HCT116 (cell line): ENCODE data around the gene ATP5F1E. TPM values are rescaled to one million over a fixed set of nuclear protein-coding genes. Genes with fewer than 3 reads are reported as not detected.
A peak's percentile ranks its signal among the peaks of the same experiment; 100 is the strongest.

Experiments
- ATAC-seq: fragments of 200-7000 bp; cut with Tn5 transposase; 2 replicates; pipeline ENCODE4 v1.9.1; 2020; ENCODE audit warnings: mild to moderate bottlenecking, moderate library complexity
- BruUV-seq: library from RNA; stranded (reverse); fragments of 400-500 nt; replicated peaks from 2 replicates; lab custom pipeline; 2021; lab: Mats Ljungman, UMichigan
- CTCF ChIA-PET: fragments of 300-600 bp; sonication (Branson Sonifier 250); formaldehyde crosslinking; loops from one replicate; lab custom pipeline; 2021; ENCODE audit warnings: antibody characterized with exemption; lab: Charles Lee
- POLR2A ChIA-PET: fragments of 300-600, 350-600 bp; sonication (Branson Sonifier 250); formaldehyde crosslinking; loops from one replicate; lab custom pipeline; 2021; ENCODE audit warnings: antibody characterized with exemption; lab: Charles Lee
- RAD21 ChIA-PET, 2 experiments: fragments of 300-600 bp; sonication (Branson Sonifier 250); formaldehyde crosslinking; loops; one replicate each; lab custom pipeline; 2023; ENCODE audit warnings: low total read pairs in 2 of 2; ENCODE audit not compliant: uncharacterized antibody in 2 of 2, unreplicated experiment in 2 of 2, low non-redundant PET in 1 of 2; lab: Charles Lee
- DNase-seq: peaks from one replicate; pipeline ENCODE4 v3.0.0-alpha.2; 2010; ENCODE audit warnings: low read depth, low spot score
- H2AFZ ChIP-seq: fragments of 200-600 bp; shearing (Covaris generic), sonication (generic); 2 replicates; pipeline ENCODE4 v1.6.1; 2017; ENCODE audit warnings: low read depth, mixed run types, mixed read lengths, antibody characterized with exemption, low read length; ENCODE audit not compliant: poor library complexity, severe bottlenecking
- H3K27ac ChIP-seq: 2 replicates; pipeline ENCODE4 v1.5.1; 2012; ENCODE audit warnings: low read depth, low read length
- H3K27me3 ChIP-seq: fragments of 200-600 bp; sonication (generic); 2 replicates; pipeline ENCODE4 v1.6.1; 2016; ENCODE audit warnings: mixed run types, low read length, mixed read lengths; ENCODE audit not compliant: insufficient read depth
- H3K36me3 ChIP-seq, 2 experiments: fragments of 200-500 bp in 1 of 2; fragments of 200-600 bp in 1 of 2; sonication (Bioruptor generic) in 1 of 2; sonication (generic) in 1 of 2; 2 replicates each; pipeline versions ENCODE4 v1.5.1 to v1.6.1; 2014 to 2016; ENCODE audit warnings: low read length in 2 of 2, inconsistent platforms in 1 of 2, mixed read lengths in 1 of 2, mixed run types in 1 of 2; ENCODE audit not compliant: insufficient read depth in 2 of 2, control insufficient read depth in 1 of 2
- H3K4me1 ChIP-seq, 2 experiments: fragments of 200-600 bp in 1 of 2; sonication (generic) in 1 of 2; 2 replicates each; pipeline versions ENCODE4 v1.5.1 to v1.6.1; 2012 to 2017; ENCODE audit warnings: low read length in 2 of 2, inconsistent platforms in 1 of 2, mild to moderate bottlenecking in 1 of 2, mixed read lengths in 1 of 2, mixed run types in 1 of 2, moderate library complexity in 1 of 2; ENCODE audit not compliant: insufficient read depth in 2 of 2, control insufficient read depth in 1 of 2
- H3K4me2 ChIP-seq: fragments of 200-600 bp; sonication (generic); 2 replicates; pipeline ENCODE4 v1.6.1; 2017; ENCODE audit warnings: mixed run types, low read length, mixed read lengths
- H3K4me3 ChIP-seq, 2 experiments: fragments of 200-600 bp in 1 of 2; sonication (generic) in 1 of 2; replicated peaks in 1 of 2; 2 replicates each; pipeline ENCODE4 v1.5.1; 2011 to 2016; ENCODE audit warnings: low read length in 2 of 2, control low read depth in 1 of 2, low read depth in 1 of 2, mild to moderate bottlenecking in 1 of 2, mixed read lengths in 1 of 2, mixed run types in 1 of 2
- H3K79me2 ChIP-seq: fragments of 200-600 bp; sonication (generic); 2 replicates; pipeline ENCODE4 v1.6.1; 2017; ENCODE audit warnings: mild to moderate bottlenecking, mixed run types, low read length, moderate library complexity, mixed read lengths; ENCODE audit not compliant: insufficient read depth
- H3K9ac ChIP-seq: fragments of 200-600 bp; sonication (generic); 2 replicates; pipeline ENCODE4 v1.6.1; 2016; ENCODE audit warnings: low read length, mixed read lengths
- H3K9me2 ChIP-seq: fragments of 200-600 bp; sonication (generic), shearing (Covaris generic); 2 replicates; pipeline ENCODE4 v1.6.1; 2017; ENCODE audit warnings: mixed run types, mild to moderate bottlenecking, moderate library complexity; ENCODE audit not compliant: insufficient read depth
- H3K9me3 ChIP-seq, 2 experiments: fragments of 200-500 bp in 1 of 2; fragments of 200-600 bp in 1 of 2; sonication (Bioruptor generic) in 1 of 2; sonication (generic) in 1 of 2; 2 replicates each; pipeline ENCODE4 v1.6.1; 2014 to 2017; ENCODE audit warnings: low read length in 2 of 2, mixed read lengths in 2 of 2, inconsistent platforms in 1 of 2, low read depth in 1 of 2, mild to moderate bottlenecking in 1 of 2, mixed run types in 1 of 2, moderate library complexity in 1 of 2; ENCODE audit not compliant: control insufficient read depth in 1 of 2, insufficient read depth in 1 of 2
- H4K20me1 ChIP-seq: fragments of 200-600 bp; sonication (generic), shearing (Covaris generic); 2 replicates; pipeline ENCODE4 v1.6.1; 2017; ENCODE audit warnings: mixed run types, mild to moderate bottlenecking, moderate library complexity; ENCODE audit not compliant: insufficient read depth
- JUND ChIP-seq: IDR thresholded peaks from 2 replicates; pipeline ENCODE4 v1.6.1; 2012
- POLR2A ChIP-seq: IDR thresholded peaks from 2 replicates; pipeline ENCODE4 v1.7.0; 2011; ENCODE audit warnings: borderline replicate concordance; ENCODE audit not compliant: insufficient read depth, insufficient read length; ENCODE audit errors: extremely low read depth
- POLR2AphosphoS5 ChIP-seq: IDR thresholded peaks from 2 replicates; pipeline ENCODE4 v1.6.1; 2011; ENCODE audit warnings: mild to moderate bottlenecking, low read depth, low read length, moderate library complexity
- RAD21 ChIP-seq: IDR thresholded peaks from 2 replicates; pipeline ENCODE4 v1.6.1; 2012; ENCODE audit warnings: low read depth, mild to moderate bottlenecking
- ZFX ChIP-seq: fragments of 450-650 bp; IDR thresholded peaks from 2 replicates; pipeline ENCODE4 v1.6.1; 2017
- intact Hi-C: fragments of 100-400 bp; cut with micrococcal nuclease; formaldehyde crosslinking; loops from 2 replicates; pipeline ENCODE4 v1.10.0; 2022
- total RNA-seq: library from RNA; stranded (reverse); gene quantifications from one replicate; pipeline ENCODE4 v1.2.1, GENCODE V29; 2021; ENCODE audit not compliant: unreplicated experiment
- TF ChIP-seq, protein P1 (sequence below): IDR thresholded peaks from 2 replicates; pipeline ENCODE4 v1.6.1; 2012; ENCODE audit warnings: low read depth

The ATP5F1E gene
- total RNA-seq, 1 experiment from 2014 or later, result 72.8 TPM

DNA sequence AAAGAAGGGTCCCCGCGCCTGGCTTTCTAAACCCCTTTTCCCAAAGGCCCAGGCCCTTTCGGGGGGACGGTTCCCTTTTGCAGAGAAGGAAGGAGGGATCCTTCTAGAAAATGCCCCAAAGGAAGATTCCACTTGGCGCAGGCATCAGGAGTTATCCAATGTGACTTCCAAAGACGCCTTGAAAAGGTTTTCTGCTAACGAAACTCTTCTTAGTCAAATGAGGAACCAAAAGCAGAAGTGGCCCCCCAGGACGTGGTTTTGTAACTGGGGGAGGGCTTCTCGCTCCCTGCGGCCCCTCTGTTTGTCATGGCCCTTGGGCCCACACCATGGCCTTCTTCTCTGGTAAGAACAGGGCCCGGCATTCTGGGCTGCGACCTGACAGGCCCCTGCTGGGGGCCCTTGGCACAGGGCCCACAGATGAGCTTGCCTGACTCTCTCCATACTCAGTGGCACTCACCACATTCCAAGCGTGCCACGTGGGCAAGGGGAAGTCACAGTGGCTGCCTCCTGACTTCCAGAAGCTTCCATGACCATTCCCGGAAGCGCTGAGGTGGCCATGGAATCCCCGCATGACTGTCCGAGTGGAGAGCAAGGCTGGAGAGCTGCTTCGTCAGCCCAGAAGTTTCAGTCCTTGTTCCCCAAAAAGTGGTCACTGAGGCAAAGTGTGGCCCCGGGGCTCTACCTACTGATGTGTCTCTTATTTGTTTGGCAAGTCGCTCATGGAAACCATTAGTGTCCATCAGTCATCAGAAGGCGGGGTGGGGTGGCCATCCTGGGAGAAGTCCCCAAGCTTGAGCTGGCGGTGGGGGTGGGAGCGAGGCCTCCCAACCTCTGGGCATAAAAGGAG is 24.2 kb downstream of the ATP5F1E start:
- intact Hi-C loops, result no loop called here
- no peaks in the 10 kb centered on the region for H3K9me3 ChIP-seq
- no TSS peak for BruUV-seq
- no peaks in the 10 kb centered on the region for H4K20me1 ChIP-seq
- H3K4me3 ChIP-seq, result peak overlapping the region; percentile 74 to 76
- H3K36me3 ChIP-seq, result 0 out of 4 replicates have a peak, but pooled peaks cover 0 to 3% of the 10 kb centered on the region in 2 experiments
- DNase-seq (no peak), ATAC-seq (no peak)
- H3K4me2 ChIP-seq, result peak overlapping the region; percentile 85
- H3K9me2 ChIP-seq, result no peaks in the 10 kb centered on the region
- H3K79me2 ChIP-seq, result peaks cover 28% of the 10 kb centered on the region; the same call in 1 of the 2 replicates
- peak overlapping the region; percentile 82; the same call in 1 of the 2 replicates for H3K27ac ChIP-seq
- CTCF ChIA-PET, result no interaction called here
- no peak overlapping the region for H2AFZ ChIP-seq
- POLR2A ChIA-PET, result interaction anchor here (1.4 kb wide), 1 partner anchor 117 kb away, joined by 3 read pairs; no protein-coding TSS in a partner anchor
- peak overlapping the region; percentile 86 for H3K9ac ChIP-seq
- peaks cover 12 to 40% of the 10 kb centered on the region in 2 experiments for H3K4me1 ChIP-seq
- RAD21 ChIA-PET, result no interaction called here
- TF ChIP-seq POLR2A, result no peak
- TF ChIP-seq, all 23 proteins: peak for 0
- no peaks in the 10 kb centered on the region for H3K27me3 ChIP-seq

DNA sequence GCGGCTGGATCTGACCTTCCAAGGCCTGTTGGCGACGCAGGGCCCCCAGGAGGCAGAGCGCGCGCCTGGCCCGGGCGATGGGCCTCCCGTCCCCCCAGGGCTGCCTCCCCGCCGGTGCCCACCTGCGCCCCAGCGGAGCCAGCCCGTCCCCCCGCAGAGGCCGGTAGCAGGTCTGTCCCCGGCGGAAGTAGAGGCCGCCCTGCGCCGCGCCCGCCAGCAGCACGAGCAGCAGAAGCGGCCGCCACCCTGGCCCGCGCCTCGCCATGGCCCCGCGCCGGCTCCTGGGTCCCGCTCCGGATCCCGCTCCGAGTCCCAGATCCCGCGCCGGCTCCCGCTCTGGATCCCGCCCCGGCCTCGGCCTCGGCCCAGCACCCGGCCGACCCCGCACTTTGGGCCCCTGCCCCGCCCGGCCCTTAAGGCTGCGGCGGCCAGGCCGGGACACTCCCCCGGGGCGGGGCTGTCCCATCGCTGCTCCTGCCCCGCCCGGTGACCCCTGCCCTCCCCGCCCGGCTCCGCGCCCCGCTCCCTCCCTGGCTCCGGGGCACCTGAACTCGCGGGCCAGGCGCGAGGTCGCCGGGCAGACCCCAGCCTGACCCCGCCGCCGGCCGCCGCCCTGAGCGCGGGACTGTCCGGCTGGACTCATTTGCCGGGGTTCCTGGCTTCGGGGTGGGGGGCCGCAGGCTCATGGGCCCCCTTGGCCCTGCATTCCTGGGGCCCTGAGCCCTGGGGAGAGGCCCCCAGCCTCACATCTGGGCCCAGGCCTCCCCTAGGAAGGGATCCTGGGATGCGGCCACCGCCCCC is 25.1 kb downstream of the ATP5F1E start, which contains the start of gene CTSZ:
Gene CTSZ, minus strand, starts transcription at position 391 of the 801 bp plus-strand sequence. Its CDS starts 126 bp downstream, at position 265.
- Histone ChIP-seq H3K4me2 (peak within 1 kb of the TSS; percentile 85), H3K4me3 (peak within 1 kb of the TSS; percentile 74 to 76), H4K20me1 (no peaks in the 10 kb centered on the region), H2AFZ (no peak within 1 kb of the TSS), H3K9ac (peak within 1 kb of the TSS; percentile 86), H3K27ac (peak within 1 kb of the TSS; percentile 82), H3K36me3 (0 out of 4 replicates have a peak, but pooled peaks cover 0 to 3% of the 10 kb centered on the region in 2 experiments), H3K4me1 (peaks cover 12 to 40% of the 10 kb centered on the region in 2 experiments), H3K79me2 (peaks cover 30% of the 10 kb centered on the region; the same call in 1 of the 2 replicates), H3K9me3 (no peaks in the 10 kb centered on the region), H3K27me3 (no peaks in the 10 kb centered on the region), H3K9me2 (no peaks in the 10 kb centered on the region)
- ATAC-seq (peak; percentile 88), DNase-seq (no peak)
- TF ChIP-seq POLR2AphosphoS5 (peak; percentile 73), RAD21 (no peak), ZFX (peak; percentile 94), JUND (no peak), POLR2A (peak; percentile 28)
- TF ChIP-seq, protein P1, sequence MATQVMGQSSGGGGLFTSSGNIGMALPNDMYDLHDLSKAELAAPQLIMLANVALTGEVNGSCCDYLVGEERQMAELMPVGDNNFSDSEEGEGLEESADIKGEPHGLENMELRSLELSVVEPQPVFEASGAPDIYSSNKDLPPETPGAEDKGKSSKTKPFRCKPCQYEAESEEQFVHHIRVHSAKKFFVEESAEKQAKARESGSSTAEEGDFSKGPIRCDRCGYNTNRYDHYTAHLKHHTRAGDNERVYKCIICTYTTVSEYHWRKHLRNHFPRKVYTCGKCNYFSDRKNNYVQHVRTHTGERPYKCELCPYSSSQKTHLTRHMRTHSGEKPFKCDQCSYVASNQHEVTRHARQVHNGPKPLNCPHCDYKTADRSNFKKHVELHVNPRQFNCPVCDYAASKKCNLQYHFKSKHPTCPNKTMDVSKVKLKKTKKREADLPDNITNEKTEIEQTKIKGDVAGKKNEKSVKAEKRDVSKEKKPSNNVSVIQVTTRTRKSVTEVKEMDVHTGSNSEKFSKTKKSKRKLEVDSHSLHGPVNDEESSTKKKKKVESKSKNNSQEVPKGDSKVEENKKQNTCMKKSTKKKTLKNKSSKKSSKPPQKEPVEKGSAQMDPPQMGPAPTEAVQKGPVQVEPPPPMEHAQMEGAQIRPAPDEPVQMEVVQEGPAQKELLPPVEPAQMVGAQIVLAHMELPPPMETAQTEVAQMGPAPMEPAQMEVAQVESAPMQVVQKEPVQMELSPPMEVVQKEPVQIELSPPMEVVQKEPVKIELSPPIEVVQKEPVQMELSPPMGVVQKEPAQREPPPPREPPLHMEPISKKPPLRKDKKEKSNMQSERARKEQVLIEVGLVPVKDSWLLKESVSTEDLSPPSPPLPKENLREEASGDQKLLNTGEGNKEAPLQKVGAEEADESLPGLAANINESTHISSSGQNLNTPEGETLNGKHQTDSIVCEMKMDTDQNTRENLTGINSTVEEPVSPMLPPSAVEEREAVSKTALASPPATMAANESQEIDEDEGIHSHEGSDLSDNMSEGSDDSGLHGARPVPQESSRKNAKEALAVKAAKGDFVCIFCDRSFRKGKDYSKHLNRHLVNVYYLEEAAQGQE, result no peak
- ChIA-PET RAD21 (no interaction called here), CTCF (no interaction called here), POLR2A (no interaction called here)
- BruUV-seq, result no TSS peak
- intact Hi-C loops, result no loop called here
